Airway epithelial cell (primary cell): ENCODE measurements around the gene AGER. TPM values are rescaled to one million over a fixed set of nuclear protein-coding genes. Genes with fewer than 3 reads are reported as not detected.

ENCODE experiments used
- total RNA-seq: library from RNA; depleted of rRNA; stranded (reverse); fragments of >200 nt; gene quantifications from 2 replicates; pipeline ENCODE4 v1.2.3, GENCODE V29; 2015

AGER gene
- total RNA-seq = 1.2 and 2.0 TPM in 2 replicates

GRCh38 chr6:32184084-32184640 lies at the start of gene AGER:
AGER (minus strand) TSS chr6:32184253; CDS start chr6:32184222, 31 bp downstream.

GRCh38 chr6:32223258-32224235 lies 39.5 kb upstream of the AGER start, which contains the start of gene NOTCH4:
NOTCH4 (minus strand) TSS chr6:32224067; CDS start chr6:32223928, 139 bp downstream.

GRCh38 chr6:32192608-32193039 lies 8.6 kb upstream of the AGER start, which contains the start of gene GPSM3:
GPSM3 (minus strand) TSS chr6:32192643; CDS start chr6:32192513, 130 bp downstream.

GRCh38 chr6:32190054-32190851 lies 6.2 kb upstream of the AGER start, which contains the start of gene PBX2:
PBX2 (minus strand) TSS chr6:32190202; CDS start chr6:32189915, 287 bp downstream.

GRCh38 chr6:32177788-32178546 lies 6.1 kb downstream of the AGER start, which contains the start of gene RNF5:
RNF5 (plus strand) TSS chr6:32178405; CDS start chr6:32178512, 107 bp downstream.

GRCh38 chr6:32175711-32176475 lies 8.2 kb downstream of the AGER start, which contains the start of gene AGPAT1:
AGPAT1 (minus strand) TSS chr6:32176084; CDS start chr6:32171496, 4,588 bp downstream.

GRCh38 chr6:32164295-32164694 lies 19.8 kb downstream of the AGER start, which contains the start of gene EGFL8:
EGFL8 (plus strand) TSS chr6:32164595; CDS start chr6:32166166, 1,571 bp downstream.

GRCh38 chr6:32153564-32154513 lies 30.2 kb downstream of the AGER start, which contains the start of gene PPT2:
PPT2 (plus strand) TSS chr6:32154141; CDS start chr6:32154595, 454 bp downstream.

GRCh38 chr6:32151863-32152768 lies 31.9 kb downstream of the AGER start, which contains the start of gene PRRT1:
PRRT1 (minus strand) TSS chr6:32151939; CDS start chr6:32151827, 112 bp downstream.

Other genes with a start within 250 kb of the AGER start
- 3.1 and 3.9 TPM in 2 replicates for gene CFB, start 238.2 kb downstream of the AGER start, total RNA-seq
- gene NELFE, start 225.3 kb downstream of the AGER start, total RNA-seq = 77.9 and 106 TPM in 2 replicates
- 42.3 and 66.5 TPM in 2 replicates for gene SKIC2, start 225.1 kb downstream of the AGER start, total RNA-seq
- gene DXO, start 212.1 kb downstream of the AGER start, total RNA-seq = 16.1 and 17.8 TPM in 2 replicates
- gene C4A, start 202.2 kb downstream of the AGER start, total RNA-seq = 0.05 and 1.1 TPM in 2 replicates
- gene C4B, start 169.5 kb downstream of the AGER start, total RNA-seq = 0.09 and 1.1 TPM in 2 replicates
- 0.28 TPM in 1 of 2 replicates, not detected in the other for gene CYP21A2, start 145.8 kb downstream of the AGER start, total RNA-seq
- gene TNXB, start 74.9 kb downstream of the AGER start, total RNA-seq = under 0.01 and 0.05 TPM in 2 replicates
- 20.4 and 29.6 TPM in 2 replicates for gene ATF6B, start 56.0 kb downstream of the AGER start, total RNA-seq
- 5.4 and 9.8 TPM in 2 replicates for gene FKBPL, start 54.0 kb downstream of the AGER start, total RNA-seq
- gene PRRT1, start 32.3 kb downstream of the AGER start, total RNA-seq = 0.42 TPM in 1 of 2 replicates, not detected in the other
- 22.6 and 27.9 TPM in 2 replicates for gene PPT2, start 30.1 kb downstream of the AGER start, total RNA-seq
- 3.0 and 6.0 TPM in 2 replicates for gene EGFL8, start 19.7 kb downstream of the AGER start, total RNA-seq
- gene AGPAT1, start 8.2 kb downstream of the AGER start, total RNA-seq = 45.0 and 51.9 TPM in 2 replicates
- gene RNF5, start 5.8 kb downstream of the AGER start, total RNA-seq = 40.7 and 42.6 TPM in 2 replicates
- 36.3 and 48.5 TPM in 2 replicates for gene PBX2, start 5.9 kb upstream of the AGER start, total RNA-seq
- 6.3 and 7.2 TPM in 2 replicates for gene GPSM3, start 8.4 kb upstream of the AGER start, total RNA-seq
- 0.71 and 0.98 TPM in 2 replicates for gene NOTCH4, start 39.8 kb upstream of the AGER start, total RNA-seq
- gene TSBP1, start 187.7 kb upstream of the AGER start, total RNA-seq = not detected in 2 replicates
- gene BTNL2, start 222.9 kb upstream of the AGER start, total RNA-seq = not detected in 2 replicates